ENCODE data around the gene GLUD1.
"Not testable (repeated sequence)": the region's sequence is repeated elsewhere in the genome, so short reads cannot be mapped to it uniquely, and the experiment has no call there.

Gene GLUD1

DNA sequence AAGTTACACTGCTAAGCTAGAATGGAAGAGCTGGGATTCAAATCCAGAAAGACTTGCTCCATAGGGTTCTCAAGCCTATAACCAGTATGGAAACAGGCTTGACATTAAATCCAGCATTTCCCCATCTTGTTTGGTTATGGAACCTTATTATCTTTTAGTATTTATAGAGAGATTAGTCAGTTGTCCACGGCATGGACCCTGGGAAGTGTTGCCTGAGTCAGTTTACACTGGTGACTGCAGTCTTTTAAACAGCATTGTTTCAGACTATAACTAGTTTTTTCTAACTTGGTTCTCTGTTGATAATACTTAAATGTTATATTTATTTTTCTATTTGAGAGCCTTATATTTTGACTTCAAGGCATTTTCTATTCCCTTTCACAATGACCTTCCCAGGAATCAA is 23.5 kb upstream of the GLUD1 start:
- H3K36me3 ChIP-seq (ENCODE audit: control insufficient read depth, insufficient read depth, low read length); H3K9me3 ChIP-seq (ENCODE audit: control insufficient read depth, low read length); H3K4me1 ChIP-seq (ENCODE audit: control insufficient read depth, insufficient read depth, low read length, poor library complexity, severe bottlenecking); H3K4me3 ChIP-seq (ENCODE audit: extremely low read depth, insufficient read depth, low read length, poor library complexity, severe bottlenecking); H3K27ac ChIP-seq (ENCODE audit: low read depth, low read length, severe bottlenecking): not testable (repeated sequence)
- no CpG with 5 or more reads among the region's 1 CpG for WGBS, 2 experiments (ENCODE audit: insufficient coverage in 2 of 2)

DNA sequence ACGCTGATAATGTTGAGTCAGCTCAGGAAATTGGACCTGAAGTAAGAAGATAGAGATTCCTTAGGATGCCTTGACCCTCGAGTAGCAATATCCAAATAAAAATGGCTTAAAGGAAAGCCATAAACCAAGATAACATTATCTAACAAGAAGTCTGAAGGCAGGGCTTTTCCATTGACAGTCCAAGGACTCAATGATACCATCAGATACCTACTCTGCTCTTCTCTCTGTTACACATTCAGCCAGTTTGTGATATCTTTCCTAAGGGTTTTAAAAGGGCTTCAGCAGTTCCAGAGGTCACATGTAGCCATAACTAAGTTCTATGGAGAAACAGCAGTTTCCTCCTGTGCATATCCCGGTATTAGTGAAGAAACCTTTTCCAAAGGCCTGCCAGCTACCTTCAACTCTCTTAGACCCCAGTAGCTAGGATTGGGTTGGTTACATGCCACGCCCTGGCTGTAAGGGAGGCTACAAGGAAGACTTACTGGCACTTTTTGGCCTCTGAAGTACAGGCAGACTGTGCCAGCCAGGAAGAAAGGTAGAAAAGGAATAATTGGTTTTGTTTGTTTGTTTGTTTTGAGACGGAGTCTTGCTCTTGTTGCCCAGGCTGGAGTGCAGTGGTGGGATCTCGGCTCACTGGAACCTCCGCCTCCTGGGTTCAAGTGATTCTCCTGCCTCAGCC is 10.9 kb upstream of the GLUD1 start:
- Histone ChIP-seq H3K4me3 (ENCODE audit: extremely low read depth, insufficient read depth, low read length, poor library complexity, severe bottlenecking) (no peak overlapping the region), H3K36me3 (ENCODE audit: control insufficient read depth, insufficient read depth, low read length) (peaks cover 71% of the 10 kb centered on the region), H3K27ac (ENCODE audit: low read depth, low read length, severe bottlenecking) (no peak overlapping the region), H3K4me1 (ENCODE audit: control insufficient read depth, insufficient read depth, low read length, poor library complexity, severe bottlenecking) (no peaks in the 10 kb centered on the region), H3K9me3 (ENCODE audit: control insufficient read depth, low read length) (no peaks in the 10 kb centered on the region)
- 92 to 94% methylated on average over 4 of the region's 7 CpGs for WGBS, 2 experiments (ENCODE audit: insufficient coverage in 2 of 2)

DNA sequence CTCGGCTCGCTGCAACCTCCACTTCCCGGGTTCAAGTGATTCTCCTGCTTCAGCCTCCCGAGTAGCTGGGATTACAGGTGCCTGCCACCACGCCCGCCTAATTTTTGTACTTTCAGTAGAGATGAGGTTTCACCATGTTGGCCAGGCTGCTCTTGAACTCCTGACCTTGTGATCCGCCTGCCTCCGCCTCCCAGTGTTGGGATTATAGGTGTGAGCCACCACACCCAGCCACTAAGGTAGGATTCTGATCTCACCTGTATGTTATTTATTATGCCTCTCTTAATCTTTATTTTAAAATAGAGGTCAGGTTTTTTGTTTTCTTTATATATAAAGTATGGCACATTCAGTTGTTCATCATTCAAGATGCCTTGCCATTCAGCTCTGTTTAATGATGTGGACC is 10.1 kb upstream of the GLUD1 start:
- H3K4me3 ChIP-seq (ENCODE audit: extremely low read depth, insufficient read depth, low read length, poor library complexity, severe bottlenecking); H3K4me1 ChIP-seq (ENCODE audit: control insufficient read depth, insufficient read depth, low read length, poor library complexity, severe bottlenecking); H3K9me3 ChIP-seq (ENCODE audit: control insufficient read depth, low read length); H3K27ac ChIP-seq (ENCODE audit: low read depth, low read length, severe bottlenecking): not testable (repeated sequence)
- H3K36me3 ChIP-seq (ENCODE audit: control insufficient read depth, insufficient read depth, low read length) = peaks cover 75% of the 10 kb centered on the region
- WGBS, 2 experiments (ENCODE audit: insufficient coverage in 2 of 2) = 91 to 100% methylated on average over 1 to 6 of the region's 8 CpGs

DNA sequence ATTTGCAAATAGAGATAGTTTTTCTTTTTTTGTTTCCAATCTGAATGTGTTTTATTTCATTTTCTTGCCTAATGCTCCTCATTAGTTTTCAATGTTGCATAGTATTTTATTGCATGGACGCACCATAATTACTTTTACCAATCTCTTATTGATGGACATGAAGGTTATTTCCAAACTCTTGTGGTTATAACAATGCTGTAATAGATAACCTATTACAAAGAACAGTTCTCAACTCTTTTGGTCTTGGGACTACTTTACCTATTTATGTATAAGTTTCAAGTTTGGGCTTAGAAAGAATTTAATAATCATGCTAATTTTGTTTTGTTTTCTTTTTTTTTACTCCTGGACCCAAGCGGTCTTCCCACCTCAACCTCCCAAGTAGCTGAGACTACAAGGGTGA is 7.4 kb upstream of the GLUD1 start:
- no peak overlapping the region for H3K27ac ChIP-seq (ENCODE audit: low read depth, low read length, severe bottlenecking)
- no peaks in the 10 kb centered on the region for H3K9me3 ChIP-seq (ENCODE audit: control insufficient read depth, low read length)
- no peak overlapping the region for H3K4me3 ChIP-seq (ENCODE audit: extremely low read depth, insufficient read depth, low read length, poor library complexity, severe bottlenecking)
- H3K4me1 ChIP-seq (ENCODE audit: control insufficient read depth, insufficient read depth, low read length, poor library complexity, severe bottlenecking) = no peaks in the 10 kb centered on the region
- WGBS, 2 experiments (ENCODE audit: insufficient coverage in 2 of 2) = no CpG with 5 or more reads among the region's 2 CpGs
- peaks cover 54% of the 10 kb centered on the region for H3K36me3 ChIP-seq (ENCODE audit: control insufficient read depth, insufficient read depth, low read length)

DNA sequence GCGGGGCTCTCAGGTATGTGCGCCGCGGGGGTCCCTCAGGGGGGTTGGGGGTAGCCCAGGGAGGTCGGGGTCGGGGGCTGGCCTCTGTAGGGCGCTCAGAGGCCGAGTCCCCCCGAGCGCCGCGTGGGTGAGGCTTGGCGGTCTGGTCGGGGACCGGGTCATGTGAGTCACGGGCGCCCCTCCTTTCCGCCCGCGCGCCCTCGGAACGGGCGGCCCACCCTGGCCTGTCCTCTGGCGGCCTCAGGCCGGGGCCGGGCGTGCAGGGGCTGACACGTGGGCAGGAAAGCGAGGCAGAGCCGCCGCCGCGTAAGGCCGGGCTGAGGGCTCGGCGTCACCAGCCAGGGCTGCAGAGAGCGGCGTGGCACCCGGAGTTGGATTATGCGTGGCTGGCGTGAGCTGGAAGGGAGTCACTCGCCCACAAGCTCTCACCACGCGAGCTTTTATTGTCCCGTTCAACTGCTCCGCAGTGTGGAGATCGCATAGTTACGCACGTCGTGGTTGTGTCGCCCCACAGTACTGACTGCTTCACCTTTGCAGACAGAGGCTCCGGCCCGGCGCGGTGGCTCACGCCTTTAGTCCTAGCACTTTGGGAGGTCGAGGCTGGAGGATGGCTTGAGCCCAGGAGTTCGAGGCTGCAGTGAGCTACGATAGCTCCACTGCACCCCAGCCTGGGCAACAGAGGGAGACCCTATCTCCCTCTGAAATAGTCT is 748 bp upstream of the GLUD1 start:
- H3K4me3 ChIP-seq (ENCODE audit: extremely low read depth, insufficient read depth, low read length, poor library complexity, severe bottlenecking) = peak overlapping the region; percentile 60
- H3K9me3 ChIP-seq (ENCODE audit: control insufficient read depth, low read length) = no peaks in the 10 kb centered on the region
- WGBS, 2 experiments (ENCODE audit: insufficient coverage in 2 of 2) = 3 to 5% methylated on average over 32 to 38 of the region's 60 CpGs
- peaks cover 6% of the 10 kb centered on the region for H3K36me3 ChIP-seq (ENCODE audit: control insufficient read depth, insufficient read depth, low read length)
- H3K4me1 ChIP-seq (ENCODE audit: control insufficient read depth, insufficient read depth, low read length, poor library complexity, severe bottlenecking) = peaks cover 6% of the 10 kb centered on the region
- peak overlapping the region; percentile 96 for H3K27ac ChIP-seq (ENCODE audit: low read depth, low read length, severe bottlenecking)

DNA sequence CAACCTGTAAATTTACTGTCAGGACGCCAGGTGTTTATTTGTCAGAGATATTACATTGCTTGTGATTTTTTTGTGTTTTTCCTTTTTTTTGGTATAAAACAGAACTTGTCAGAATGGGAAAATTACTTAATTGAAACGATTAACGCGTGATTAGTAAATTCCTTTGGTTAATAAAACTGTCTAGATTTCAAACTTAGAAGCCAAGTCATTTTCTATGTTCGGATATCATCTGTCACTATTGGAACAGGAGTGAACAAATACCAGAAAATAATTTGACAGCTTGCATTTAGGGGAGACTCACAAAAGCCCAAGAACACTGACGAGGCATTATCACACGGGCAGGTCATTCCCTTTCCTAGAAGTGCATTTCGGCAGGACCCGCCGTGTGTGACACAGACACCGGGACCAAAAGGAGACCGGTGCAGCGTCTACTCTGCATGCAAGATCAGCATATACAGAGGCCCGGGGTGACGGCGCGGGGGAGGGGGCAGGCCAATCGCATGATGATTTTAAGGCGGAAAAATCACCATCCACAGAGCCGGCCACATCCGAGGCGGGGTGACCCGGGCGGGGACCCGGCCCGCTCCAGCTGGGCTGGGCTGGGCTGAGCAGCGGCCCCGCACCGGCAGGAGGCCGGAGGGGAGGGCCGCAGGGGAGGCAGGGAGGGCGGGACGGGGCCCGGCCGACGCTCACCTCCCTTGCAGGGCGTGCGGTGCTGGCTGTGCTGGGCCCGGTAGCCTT is 841 bp downstream of the GLUD1 start:
- Histone ChIP-seq H3K9me3 (ENCODE audit: control insufficient read depth, low read length) (no peaks in the 10 kb centered on the region), H3K36me3 (ENCODE audit: control insufficient read depth, insufficient read depth, low read length) (peaks cover 14% of the 10 kb centered on the region), H3K4me1 (ENCODE audit: control insufficient read depth, insufficient read depth, low read length, poor library complexity, severe bottlenecking) (peaks cover 6% of the 10 kb centered on the region), H3K27ac (ENCODE audit: low read depth, low read length, severe bottlenecking) (peak overlapping the region; percentile 84), H3K4me3 (ENCODE audit: extremely low read depth, insufficient read depth, low read length, poor library complexity, severe bottlenecking) (peak overlapping the region; percentile 63)
- 0% methylated on average over 16 to 24 of the region's 39 CpGs for WGBS, 2 experiments (ENCODE audit: insufficient coverage in 2 of 2)

DNA sequence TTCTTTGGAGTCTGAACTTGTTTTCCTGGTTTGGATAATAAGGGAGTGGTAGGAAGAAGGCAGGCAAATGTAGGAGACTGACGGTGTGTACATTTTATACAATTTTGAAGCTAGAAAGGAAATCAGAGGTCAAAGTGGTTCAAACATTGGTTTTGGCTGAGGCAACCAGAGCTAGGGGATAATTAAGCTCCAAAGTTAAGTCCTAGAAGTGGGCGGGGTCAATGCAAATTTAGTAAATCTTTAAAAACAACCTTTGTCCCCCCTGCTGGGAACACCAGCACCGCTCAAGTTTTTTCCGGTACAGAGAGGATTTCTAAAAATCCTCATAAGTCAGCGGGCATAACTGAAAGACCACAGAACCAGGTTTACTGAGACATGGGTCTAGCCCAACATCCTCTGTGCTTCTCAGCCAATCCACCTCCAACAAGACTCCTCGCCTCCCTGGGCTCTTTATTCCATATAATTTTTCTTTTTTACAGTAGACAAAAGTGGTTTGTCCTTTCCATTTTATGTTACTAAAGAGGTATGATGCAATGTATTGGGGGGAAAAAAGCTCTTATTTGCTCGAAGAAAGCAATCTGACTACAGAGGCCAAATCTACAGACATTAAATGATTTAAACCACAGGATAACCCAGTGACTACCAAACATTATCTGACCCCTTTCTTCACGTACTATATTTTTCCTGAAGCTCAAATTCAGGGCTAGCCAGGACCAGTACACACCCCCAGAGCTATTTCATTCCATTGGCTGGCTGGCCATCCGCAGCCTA is 1.6 kb downstream of the GLUD1 start:
- H3K9me3 ChIP-seq (ENCODE audit: control insufficient read depth, low read length) = no peaks in the 10 kb centered on the region
- H3K36me3 ChIP-seq (ENCODE audit: control insufficient read depth, insufficient read depth, low read length) = peaks cover 12% of the 10 kb centered on the region
- peak overlapping the region; percentile 63 for H3K4me3 ChIP-seq (ENCODE audit: extremely low read depth, insufficient read depth, low read length, poor library complexity, severe bottlenecking)
- H3K4me1 ChIP-seq (ENCODE audit: control insufficient read depth, insufficient read depth, low read length, poor library complexity, severe bottlenecking) = peaks cover 6% of the 10 kb centered on the region
- peak overlapping the region; percentile 56 for H3K27ac ChIP-seq (ENCODE audit: low read depth, low read length, severe bottlenecking)
- 0% methylated on average over 6 of the region's 9 CpGs for WGBS, 2 experiments (ENCODE audit: insufficient coverage in 2 of 2)

DNA sequence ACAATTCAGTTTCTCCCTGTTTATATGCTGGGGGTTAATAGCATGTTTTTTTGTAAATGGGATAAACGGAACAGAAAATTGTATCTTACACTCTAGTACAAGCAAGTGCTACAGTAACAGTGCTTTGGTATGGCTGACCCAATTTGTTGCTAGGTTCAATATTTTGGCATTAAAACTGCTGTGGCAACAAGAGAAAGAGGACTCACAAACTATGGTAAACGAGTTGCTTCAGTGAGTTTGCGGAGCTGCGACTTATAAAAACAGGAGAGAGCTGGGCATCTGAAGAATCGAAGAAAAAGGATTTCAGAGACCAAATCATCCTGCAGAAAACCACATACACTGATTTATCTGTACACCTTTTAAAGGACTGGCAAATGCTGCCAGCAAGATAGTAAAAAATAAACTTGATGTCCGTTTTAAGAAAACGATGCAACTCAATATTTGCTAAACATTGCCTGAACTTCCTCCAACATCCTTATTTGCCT is 2.2 kb downstream of the GLUD1 start:
- Histone ChIP-seq H3K4me3 (ENCODE audit: extremely low read depth, insufficient read depth, low read length, poor library complexity, severe bottlenecking) (peak overlapping the region; percentile 63), H3K9me3 (ENCODE audit: control insufficient read depth, low read length) (no peaks in the 10 kb centered on the region), H3K27ac (ENCODE audit: low read depth, low read length, severe bottlenecking) (peak overlapping the region; percentile 56), H3K36me3 (ENCODE audit: control insufficient read depth, insufficient read depth, low read length) (peaks cover 17% of the 10 kb centered on the region), H3K4me1 (ENCODE audit: control insufficient read depth, insufficient read depth, low read length, poor library complexity, severe bottlenecking) (peaks cover 6% of the 10 kb centered on the region)
- WGBS, 2 experiments (ENCODE audit: insufficient coverage in 2 of 2) = 13 to 44% methylated on average over 3 to 4 of the region's 7 CpGs

DNA sequence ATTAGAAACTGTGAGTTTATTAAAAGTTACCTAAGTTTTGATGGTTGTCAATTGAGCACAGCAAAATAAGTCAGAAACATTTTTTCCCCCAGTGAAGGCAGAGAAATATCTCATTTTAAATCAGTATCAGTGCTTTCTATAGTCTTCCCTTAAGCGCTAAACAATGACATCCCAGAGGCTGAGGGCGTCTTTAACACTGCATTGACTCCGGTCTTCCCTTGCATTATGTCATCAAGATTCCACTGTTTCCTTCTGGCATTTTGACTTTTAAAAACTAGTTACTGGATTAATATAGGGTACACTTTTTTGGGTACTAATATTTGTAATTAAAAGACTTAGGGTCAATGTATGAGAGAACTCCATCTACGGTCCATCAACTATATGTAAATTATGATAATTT is 3.9 kb downstream of the GLUD1 start:
- Histone ChIP-seq H3K9me3 (ENCODE audit: control insufficient read depth, low read length) (no peaks in the 10 kb centered on the region), H3K4me3 (ENCODE audit: extremely low read depth, insufficient read depth, low read length, poor library complexity, severe bottlenecking) (no peak overlapping the region), H3K4me1 (ENCODE audit: control insufficient read depth, insufficient read depth, low read length, poor library complexity, severe bottlenecking) (peaks cover 6% of the 10 kb centered on the region), H3K36me3 (ENCODE audit: control insufficient read depth, insufficient read depth, low read length) (peaks cover 17% of the 10 kb centered on the region), H3K27ac (ENCODE audit: low read depth, low read length, severe bottlenecking) (no peak overlapping the region)
- 65 to 67% methylated on average over 1 to 3 of the region's 4 CpGs for WGBS, 2 experiments (ENCODE audit: insufficient coverage in 2 of 2)

DNA sequence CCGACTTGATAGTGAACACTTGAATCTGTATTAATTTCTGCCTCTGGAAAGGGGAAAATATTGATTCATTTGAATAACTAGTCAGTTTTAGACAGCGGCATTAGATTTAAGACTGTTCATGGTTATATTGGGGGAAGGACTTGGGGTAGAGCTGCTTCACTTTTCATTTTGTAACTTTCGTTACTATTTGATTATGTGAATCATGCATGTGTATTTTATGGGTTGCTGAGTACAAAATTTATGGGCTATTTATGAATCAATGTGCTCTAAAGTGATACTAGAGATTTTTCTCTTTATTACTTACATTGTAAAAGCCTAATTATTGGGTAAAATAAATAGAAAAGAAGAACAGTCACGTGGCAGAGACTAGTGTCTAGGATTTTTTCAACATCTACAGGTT is 4.9 kb downstream of the GLUD1 start:
- Histone ChIP-seq H3K4me1 (ENCODE audit: control insufficient read depth, insufficient read depth, low read length, poor library complexity, severe bottlenecking) (peaks cover 6% of the 10 kb centered on the region), H3K4me3 (ENCODE audit: extremely low read depth, insufficient read depth, low read length, poor library complexity, severe bottlenecking) (no peak overlapping the region), H3K36me3 (ENCODE audit: control insufficient read depth, insufficient read depth, low read length) (peaks cover 17% of the 10 kb centered on the region), H3K27ac (ENCODE audit: low read depth, low read length, severe bottlenecking) (no peak overlapping the region), H3K9me3 (ENCODE audit: control insufficient read depth, low read length) (no peaks in the 10 kb centered on the region)
- 100% methylated on average over 1 to 2 of the region's 4 CpGs for WGBS, 2 experiments (ENCODE audit: insufficient coverage in 2 of 2)

Measured in mesodermal cell (in vitro differentiated cells).